H1 (cell line): Measurements from ENCODE around the gene CUBN. TPM values are rescaled to one million over a fixed set of nuclear protein-coding genes. Genes with fewer than 3 reads are reported as not detected.

Source experiments
- CTCF ChIA-PET: fragments of 300-600 bp; sonication (Branson Sonifier 250); formaldehyde crosslinking; loops from one replicate; lab custom pipeline; 2021; ENCODE audit not compliant: partially characterized antibody; lab: Charles Lee
- POLR2A ChIA-PET: fragments of 300-600 bp; sonication (Branson Sonifier 250); formaldehyde crosslinking; loops from one replicate; lab custom pipeline; 2021; ENCODE audit warnings: inconsistent platforms; ENCODE audit not compliant: partially characterized antibody; lab: Charles Lee
- DNase-seq, 2 experiments: peaks; one replicate each; pipeline versions ENCODE4 v3.0.0 to v3.0.0-alpha.2; 2010 to 2022; ENCODE audit warnings: low spot score in 2 of 2, low read depth in 1 of 2, mixed read lengths in 1 of 2
- FAIRE-seq: peaks from 2 replicates; lab custom pipeline; 2011; peaks lifted over from hg19 to GRCh38; lab: Jason Lieb, UNC
- H2AFZ ChIP-seq: 2 replicates; pipeline ENCODE4 v1.8.1; 2012; ENCODE audit warnings: low read length, inconsistent platforms
- H2AK5ac ChIP-seq: 2 replicates; pipeline ENCODE4 v1.6.1; 2013; ENCODE audit warnings: low read depth, low read length
- H2BK120ac ChIP-seq: replicated peaks from 2 replicates; pipeline ENCODE3; 2013; ENCODE audit warnings: low read depth, low read length, inconsistent platforms
- H2BK12ac ChIP-seq: 2 replicates; pipeline ENCODE4 v1.6.1; 2013; ENCODE audit warnings: low read depth, low read length
- H2BK15ac ChIP-seq: 2 replicates; pipeline ENCODE4 v1.6.1; 2013; ENCODE audit warnings: low read length
- H2BK20ac ChIP-seq: 2 replicates; pipeline ENCODE4 v1.6.1; 2013; ENCODE audit warnings: low read length
- H2BK5ac ChIP-seq: 2 replicates; pipeline ENCODE4 v1.6.1; 2013; ENCODE audit warnings: low read depth, low read length
- H3K14ac ChIP-seq: 2 replicates; pipeline ENCODE4 v1.6.1; 2013; ENCODE audit warnings: inconsistent platforms; ENCODE audit not compliant: insufficient read length
- H3K18ac ChIP-seq: 2 replicates; pipeline ENCODE4 v1.6.1; 2013; ENCODE audit warnings: low read length; ENCODE audit errors: extremely low read depth
- H3K23ac ChIP-seq: 2 replicates; pipeline ENCODE4 v1.6.1; 2013; ENCODE audit warnings: inconsistent platforms; ENCODE audit not compliant: insufficient read length
- H3K23me2 ChIP-seq: 2 replicates; pipeline ENCODE4 v1.6.1; 2013; ENCODE audit warnings: low read depth, low read length
- H3K27ac ChIP-seq: 2 replicates; pipeline ENCODE4 v1.6.1; 2011; ENCODE audit warnings: low read depth, low read length, inconsistent platforms
- H3K27me3 ChIP-seq, 4 experiments: replicated peaks in 1 of 4; 1 replicate in 1 of 4; 2 replicates in 3 of 4; pipeline versions ENCODE4 v1.6.1 to v1.8.1; 2011 to 2013; ENCODE audit warnings: low read length in 3 of 4, mild to moderate bottlenecking in 3 of 4, inconsistent platforms in 2 of 4, mixed read lengths in 2 of 4, moderate library complexity in 1 of 4; ENCODE audit not compliant: control insufficient read depth in 3 of 4, insufficient read depth in 3 of 4; ENCODE audit errors: extremely low read depth in 1 of 4
- H3K36me3 ChIP-seq, 4 experiments: 2 replicates each; pipeline versions ENCODE4 v1.6.1 to v1.8.1; 2011 to 2013; ENCODE audit warnings: mild to moderate bottlenecking in 4 of 4, low read length in 3 of 4, moderate library complexity in 2 of 4, control low read depth in 1 of 4, inconsistent platforms in 1 of 4; ENCODE audit not compliant: insufficient read depth in 4 of 4, control insufficient read depth in 2 of 4
- H3K4ac ChIP-seq: replicated peaks from 2 replicates; pipeline ENCODE3; 2013; ENCODE audit warnings: low read length, low read depth, mixed read lengths, inconsistent platforms; ENCODE audit not compliant: insufficient read length
- H3K4me1 ChIP-seq, 4 experiments: replicated peaks in 1 of 4; 1 replicate in 1 of 4; 2 replicates in 3 of 4; pipeline versions ENCODE4 v1.6.1 to v1.8.1; 2011 to 2013; ENCODE audit warnings: low read length in 3 of 4, inconsistent platforms in 2 of 4, mixed read lengths in 1 of 4; ENCODE audit not compliant: insufficient read depth in 4 of 4, control insufficient read depth in 3 of 4
- H3K4me2 ChIP-seq, 2 experiments: 2 replicates each; pipeline versions ENCODE4 v1.6.1 to v1.8.1; 2011 to 2013; ENCODE audit warnings: low read depth in 2 of 2, low read length in 2 of 2, control low read depth in 1 of 2, inconsistent platforms in 1 of 2, mild to moderate bottlenecking in 1 of 2; ENCODE audit not compliant: insufficient read depth in 1 of 2
- H3K4me3 ChIP-seq, 4 experiments: fragments of 200-600, 300-600 bp in 1 of 4; sonication (generic), shearing (Covaris generic), sonication (Bioruptor Twin) in 1 of 4; 2 replicates each; pipeline versions ENCODE4 v1.5.1 to v1.8.1; 2011 to 2016; ENCODE audit warnings: low read length in 4 of 4, low read depth in 3 of 4, control low read depth in 2 of 4, inconsistent platforms in 2 of 4, mild to moderate bottlenecking in 2 of 4, mixed read lengths in 1 of 4, moderate library complexity in 1 of 4; ENCODE audit not compliant: insufficient read depth in 2 of 4; ENCODE audit errors: extremely low read depth in 1 of 4
- H3K56ac ChIP-seq: replicated peaks from 2 replicates; pipeline ENCODE3; 2013; ENCODE audit warnings: low read depth, mild to moderate bottlenecking, mixed read lengths, low read length, inconsistent platforms; ENCODE audit not compliant: insufficient read length
- H3K79me1 ChIP-seq: 2 replicates; pipeline ENCODE4 v1.6.1; 2013; ENCODE audit warnings: low read depth, low read length, control low read depth
- H3K79me2 ChIP-seq, 2 experiments: 2 replicates each; pipeline versions ENCODE4 v1.6.1 to v1.8.1; 2012 to 2013; ENCODE audit warnings: low read length in 2 of 2, mild to moderate bottlenecking in 2 of 2, inconsistent platforms in 1 of 2; ENCODE audit not compliant: insufficient read depth in 2 of 2, control insufficient read depth in 1 of 2
- H3K9ac ChIP-seq, 4 experiments: replicated peaks in 1 of 4; 1 replicate in 1 of 4; 2 replicates in 3 of 4; pipeline versions ENCODE4 v1.6.1 to v1.8.1; 2011 to 2013; ENCODE audit warnings: low read depth in 3 of 4, low read length in 3 of 4, control low read depth in 2 of 4, mild to moderate bottlenecking in 2 of 4, moderate library complexity in 2 of 4, inconsistent platforms in 1 of 4; ENCODE audit errors: extremely low read depth in 1 of 4
- H3K9me3 ChIP-seq, 2 experiments: 2 replicates each; pipeline versions ENCODE4 v1.6.1 to v1.8.1; 2012 to 2013; ENCODE audit warnings: mild to moderate bottlenecking in 2 of 2, moderate library complexity in 2 of 2, control low read depth in 1 of 2, inconsistent platforms in 1 of 2, low read depth in 1 of 2, low read length in 1 of 2, mixed read lengths in 1 of 2; ENCODE audit not compliant: insufficient read depth in 2 of 2
- H4K20me1 ChIP-seq, 2 experiments: replicated peaks in 1 of 2; 2 replicates each; pipeline versions ENCODE3 to v1.8.1; 2011 to 2013; ENCODE audit warnings: inconsistent platforms in 2 of 2, low read length in 2 of 2, mild to moderate bottlenecking in 1 of 2; ENCODE audit not compliant: insufficient read depth in 2 of 2, control insufficient read depth in 1 of 2
- H4K5ac ChIP-seq: 2 replicates; pipeline ENCODE4 v1.6.1; 2013; ENCODE audit warnings: low read length, low read depth, mixed read lengths, inconsistent platforms; ENCODE audit not compliant: insufficient read length
- H4K8ac ChIP-seq: 2 replicates; pipeline ENCODE4 v1.8.0; 2013; ENCODE audit warnings: mild to moderate bottlenecking, moderate library complexity, low read length, inconsistent platforms; ENCODE audit not compliant: insufficient read depth; ENCODE audit errors: extremely low read depth
- H4K91ac ChIP-seq: replicated peaks from 2 replicates; pipeline ENCODE3; 2013; ENCODE audit warnings: low read length, mixed read lengths, inconsistent platforms; ENCODE audit not compliant: insufficient read length
- EGR1 ChIP-seq: IDR thresholded peaks from 2 replicates; pipeline ENCODE4 v1.6.1; 2011; ENCODE audit warnings: low read depth, low read length, borderline replicate concordance
- EZH2 ChIP-seq: fragments of 200-600 bp; sonication (generic); IDR thresholded peaks from 2 replicates; pipeline ENCODE4 v1.7.1; 2012; ENCODE audit warnings: low read depth, mild to moderate bottlenecking, moderate library complexity, low read length, inconsistent platforms; ENCODE audit not compliant: severe bottlenecking
- WGBS, 2 experiments: shearing (Covaris generic) in 1 of 2; methylation state at CpG; one replicate each; pipeline versions ENCODE4 v1.1.6 to v1.1.7; 2013 to 2015; ENCODE audit warnings: low lambda C conversion rate in 2 of 2, mixed read lengths in 2 of 2, inconsistent platforms in 1 of 2, low coverage in 1 of 2, missing lambda C conversion rate in 1 of 2; ENCODE audit not compliant: insufficient replicate concordance in 2 of 2, insufficient coverage in 1 of 2, insufficient read length in 1 of 2; ENCODE audit errors: extremely low coverage in 1 of 2, missing lambda C conversion rate in 1 of 2; 5-methylcytosine and 5-hydroxymethylcytosine counted together
- polyA plus RNA-seq, 7 experiments: library from polyadenylated mRNA; depleted of rRNA in 3 of 7; stranded (reverse) in 5 of 7; unstranded in 2 of 7; fragments of >200 nt in 5 of 7; fragments of 200-250 nt in 2 of 7; gene quantifications; 1 replicate in 5 of 7; 2 replicates in 1 of 7; 4 replicates in 1 of 7; pipeline versions ENCODE4 v1.2.1 to v1.2.3, GENCODE V29; 2011 to 2013; ENCODE audit warnings: missing spikeins in 2 of 7, mixed read lengths in 2 of 7
- total RNA-seq: library from RNA; stranded (reverse); fragmentation: NEBNext Ultra II Directional; extraction: Animal tissue kit (Norgen Biotek cat#: 25700); gene quantifications from 2 replicates; pipeline ENCODE4 v1.2.1, GENCODE V29; 2021

CUBN gene
- total and polyA plus RNA-seq, 2 of the 8 experiments (the other 6 are each of a cell fraction or from before 2014, with no cell fraction given), result 0.04 to 0.08 TPM

DNA sequence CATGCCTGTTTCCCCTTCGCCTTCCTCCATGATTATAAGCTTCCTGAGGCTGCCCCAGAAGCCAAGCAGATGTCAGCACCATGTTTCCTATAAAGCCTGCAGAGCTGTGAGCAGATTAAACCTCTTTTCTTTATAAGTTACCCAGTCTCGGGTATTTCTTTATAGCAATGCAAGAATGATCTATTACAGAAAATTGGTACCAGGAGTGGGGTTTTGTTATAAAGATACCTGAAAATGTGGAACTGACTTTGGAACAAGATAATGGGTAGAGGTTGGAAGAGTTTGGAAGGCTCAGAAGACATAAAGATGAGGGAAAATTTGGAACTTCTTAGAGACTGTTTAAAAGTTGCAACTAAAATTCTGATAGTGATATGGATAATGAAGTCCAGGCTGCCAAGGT, 307.6 kb downstream of the CUBN start:
- TF ChIP-seq EGR1 (no peak), EZH2 (no peak)
- Histone ChIP-seq H2BK5ac (no peak overlapping the region), H3K23ac (no peak overlapping the region), H3K4me3 (no peak overlapping the region), H2BK12ac (no peak overlapping the region), H2BK120ac (no peak overlapping the region), H3K36me3 (no peaks in the 10 kb centered on the region; a peak in 1 of 8 replicates), H4K20me1 (no peaks in the 10 kb centered on the region), H3K4ac (no peak overlapping the region), H2BK15ac (no peak overlapping the region), H3K9ac (no peak overlapping the region), H3K27me3 (no peaks in the 10 kb centered on the region; a peak in 1 of 7 replicates), H2AK5ac (no peak overlapping the region), H4K8ac (no peak overlapping the region), H3K14ac (no peak overlapping the region), H3K79me1 (no peaks in the 10 kb centered on the region), H3K23me2 (peaks cover 2% of the 10 kb centered on the region; the same call in 1 of the 2 replicates), H3K4me2 (no peak overlapping the region), H3K18ac (no peak overlapping the region), H4K91ac (no peak overlapping the region), H3K79me2 (no peaks in the 10 kb centered on the region), H4K5ac (no peak overlapping the region), H3K56ac (no peak overlapping the region), H3K9me3 (peaks cover 20 to 23% of the 10 kb centered on the region in 2 experiments), H3K27ac (no peak overlapping the region), H2AFZ (no peak overlapping the region), H2BK20ac (no peak overlapping the region), H3K4me1 (no peaks in the 10 kb centered on the region)
- FAIRE-seq (no peak), DNase-seq (no peak)
- POLR2A ChIA-PET, result no interaction called here
- 87% methylated on average over 2 of the region's 2 CpGs; no CpG with 5 or more reads in 1 of the 2 experiments for WGBS, 2 experiments
- CTCF ChIA-PET, result no interaction called here
